GM18520 (cell line): Measurements from ENCODE around the gene UBFD1.
"Not testable (repeated sequence)": the region's sequence is repeated elsewhere in the genome, so short reads cannot be mapped to it uniquely, and the experiment has no call there.

ENCODE experiments used
- ATAC-seq: cut with Tn5 transposase; IDR thresholded peaks from one replicate; pipeline ENCODE4 v1.9.1; 2021; ENCODE audit not compliant: unreplicated experiment

Gene UBFD1

DNA sequence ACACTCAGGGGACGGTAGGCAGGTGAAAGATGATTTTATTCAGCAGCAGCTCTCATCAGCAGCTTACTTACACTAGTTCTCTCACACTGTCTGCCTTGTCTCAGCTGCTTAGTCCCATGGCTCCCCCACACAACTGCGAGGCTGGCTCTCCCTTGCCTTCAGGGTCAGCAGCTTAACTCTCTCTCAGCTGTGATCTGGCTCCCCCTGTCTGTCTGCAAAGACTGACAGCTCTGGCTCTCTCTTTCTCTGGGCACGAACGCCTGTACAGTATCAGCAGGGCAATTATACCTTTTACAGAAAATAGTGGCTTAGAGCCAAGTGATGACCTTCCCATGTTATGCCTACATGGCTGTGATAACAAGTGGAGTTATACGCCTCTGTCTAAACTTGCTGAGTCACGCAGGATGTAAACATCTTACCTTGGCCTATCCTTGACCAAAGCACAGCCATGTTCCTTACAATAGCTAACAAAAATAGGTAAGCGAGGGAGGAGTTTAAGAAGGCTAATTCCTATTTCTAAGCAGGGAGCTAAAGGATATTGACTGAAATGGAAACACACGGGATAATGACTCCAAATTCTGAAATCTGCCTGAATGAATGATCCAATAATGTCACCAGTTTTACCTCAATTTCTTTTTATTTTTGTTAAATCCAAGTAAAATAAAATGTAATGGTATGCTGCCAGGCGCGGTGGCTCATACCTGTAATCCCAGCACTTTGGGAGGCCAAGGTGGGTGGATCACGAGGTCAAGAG, 39.7 kb downstream of the UBFD1 start:
- no peak for ATAC-seq

DNA sequence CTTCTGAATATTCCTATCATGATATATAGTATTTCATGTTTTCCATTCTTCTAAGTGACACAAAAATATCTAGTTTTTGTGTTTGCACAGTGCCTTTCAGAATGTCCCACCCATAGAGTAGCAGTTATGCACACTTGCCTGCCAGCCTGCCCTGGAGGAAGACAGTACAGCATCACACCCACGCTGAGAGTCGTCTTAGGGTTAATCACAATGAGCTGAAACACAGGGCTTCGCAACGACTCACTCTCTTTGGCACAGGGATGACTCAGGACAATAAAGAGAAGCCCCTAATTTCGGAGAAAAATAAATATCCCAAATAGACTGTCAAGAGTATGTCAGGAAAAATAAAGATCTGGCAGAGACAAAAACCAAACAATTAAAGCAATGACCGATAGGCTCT, 50.2 kb downstream of the UBFD1 start:
- ATAC-seq = no peak

DNA sequence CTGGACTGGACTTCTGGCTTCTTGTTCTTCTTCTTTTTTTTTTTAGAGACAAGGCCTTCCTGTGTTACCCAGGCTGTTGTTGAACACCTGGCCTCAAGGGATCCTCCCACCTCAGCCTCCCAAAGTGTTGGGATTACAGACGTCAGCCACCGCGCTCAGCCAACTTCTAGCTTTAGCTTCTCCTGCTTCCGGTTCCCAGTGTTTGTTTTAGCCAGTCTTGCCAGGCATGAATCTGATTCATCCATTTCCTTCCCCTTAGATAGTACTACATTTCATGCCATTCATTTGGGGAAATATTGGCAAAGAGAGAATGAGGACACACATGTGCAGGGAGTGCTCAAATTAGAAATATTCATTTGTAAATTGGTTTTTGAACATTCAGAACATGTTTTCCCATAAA, 50.7 kb downstream of the UBFD1 start:
- ATAC-seq = no peak

DNA sequence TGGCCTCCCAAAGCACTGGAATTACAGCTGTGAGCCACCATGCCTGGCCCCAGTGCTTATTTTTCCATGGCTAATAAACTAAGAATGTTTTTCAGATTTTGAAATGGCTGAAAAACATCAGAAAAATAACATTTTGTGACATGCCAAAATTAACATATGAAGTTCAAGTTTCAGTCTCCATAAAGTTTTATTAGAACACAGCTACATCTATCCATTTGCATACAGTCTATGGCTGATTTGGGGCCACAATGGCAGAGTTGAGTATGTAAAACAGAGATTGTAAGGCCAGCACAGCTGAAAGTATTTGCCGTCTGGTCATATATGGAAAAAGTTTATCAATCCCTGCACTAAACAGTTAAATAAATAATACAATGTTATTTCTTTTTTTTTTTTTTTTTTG, 52.4 kb downstream of the UBFD1 start:
- ATAC-seq = no peak

DNA sequence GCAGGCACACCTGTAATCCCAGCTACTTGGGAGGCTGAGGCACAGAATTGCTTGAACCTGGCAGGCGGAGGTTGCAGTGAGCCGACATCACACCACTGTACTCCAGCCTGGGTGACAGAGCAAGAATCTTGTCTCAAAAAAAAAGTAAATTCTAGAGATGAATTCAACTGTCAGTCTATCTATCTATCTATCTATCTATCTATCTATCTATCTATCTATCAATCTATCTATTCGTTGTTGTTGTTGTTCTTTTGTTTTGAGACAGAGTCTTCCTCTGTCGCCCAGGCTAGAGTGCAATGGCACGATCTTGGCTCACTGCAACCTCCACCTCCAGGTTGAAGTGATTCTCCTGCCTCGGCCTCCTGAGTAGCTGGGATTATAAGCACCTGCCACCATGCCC, 53.4 kb downstream of the UBFD1 start:
- not testable (repeated sequence) for ATAC-seq

DNA sequence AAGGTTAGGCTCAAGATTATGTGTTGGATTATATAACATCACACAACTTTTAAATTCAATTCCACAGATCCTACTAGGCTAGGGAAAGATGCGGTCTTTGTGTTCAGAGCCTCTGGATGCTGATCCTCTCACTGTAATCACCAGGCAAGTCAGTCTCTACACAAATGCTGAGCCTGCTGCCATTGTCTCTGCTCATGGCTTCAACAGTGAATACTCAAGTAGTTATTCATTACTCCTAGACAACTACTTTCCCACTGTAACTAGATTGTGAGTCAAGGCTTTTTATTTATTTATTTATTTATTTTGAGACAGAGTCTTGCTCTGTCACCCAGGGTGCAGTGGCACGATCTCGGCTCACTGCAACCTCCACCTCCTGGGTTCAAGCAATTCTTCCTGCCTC, 54.4 kb downstream of the UBFD1 start:
- no peak for ATAC-seq

DNA sequence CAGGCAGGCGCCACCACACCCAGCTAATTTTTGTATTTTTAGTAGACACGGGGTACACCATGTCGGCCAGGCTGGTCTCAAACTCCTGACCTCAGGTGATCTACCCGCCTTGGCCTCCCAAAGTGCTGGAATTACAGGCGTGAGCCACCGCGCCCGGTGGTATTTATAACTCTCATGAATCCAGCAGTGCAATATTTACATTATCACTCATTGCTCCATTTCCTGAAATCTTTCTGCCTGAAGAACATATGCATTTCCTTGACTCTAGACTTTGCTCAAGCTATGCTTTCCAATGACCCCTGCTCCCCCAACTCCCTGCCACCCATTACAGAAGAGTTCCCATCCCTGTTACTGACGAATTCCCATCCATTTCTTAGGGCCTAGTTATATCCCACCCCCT, 58.3 kb downstream of the UBFD1 start:
- no peak for ATAC-seq
